Memory B cell (primary cell): ENCODE results near the gene ARRB1.

Experiments
- ATAC-seq: fragments of 150-1000 bp; cut with Tn5 transposase; 2 replicates; pipeline ENCODE4 v1.10.0; 2021; ENCODE audit warnings: low read depth, mild to moderate bottlenecking, moderate library complexity
- DNase-seq, 2 donors: peaks; one replicate each; pipeline ENCODE4 v3.0.0; 2022; ENCODE audit warnings: low spot score in 2 of 2
- H3K27ac Mint-ChIP-seq: one replicate; pipeline ENCODE4 v1.8.0; 2022; ENCODE audit warnings: mild to moderate bottlenecking, moderate library complexity, mixed read lengths
- H3K27me3 Mint-ChIP-seq: one replicate; pipeline ENCODE4 v1.8.0; 2022; ENCODE audit warnings: mixed read lengths
- H3K36me3 Mint-ChIP-seq: one replicate; pipeline ENCODE4 v1.8.0; 2022; ENCODE audit warnings: mild to moderate bottlenecking, mixed read lengths
- H3K4me1 Mint-ChIP-seq: one replicate; pipeline ENCODE4 v1.8.0; 2022; ENCODE audit warnings: mixed read lengths
- H3K4me3 Mint-ChIP-seq: one replicate; pipeline ENCODE4 v1.8.0; 2022; ENCODE audit warnings: mild to moderate bottlenecking, moderate library complexity, mixed read lengths
- H3K9me3 Mint-ChIP-seq: one replicate; pipeline ENCODE4 v1.8.0; 2022; ENCODE audit warnings: mixed read lengths

Gene ARRB1

DNA sequence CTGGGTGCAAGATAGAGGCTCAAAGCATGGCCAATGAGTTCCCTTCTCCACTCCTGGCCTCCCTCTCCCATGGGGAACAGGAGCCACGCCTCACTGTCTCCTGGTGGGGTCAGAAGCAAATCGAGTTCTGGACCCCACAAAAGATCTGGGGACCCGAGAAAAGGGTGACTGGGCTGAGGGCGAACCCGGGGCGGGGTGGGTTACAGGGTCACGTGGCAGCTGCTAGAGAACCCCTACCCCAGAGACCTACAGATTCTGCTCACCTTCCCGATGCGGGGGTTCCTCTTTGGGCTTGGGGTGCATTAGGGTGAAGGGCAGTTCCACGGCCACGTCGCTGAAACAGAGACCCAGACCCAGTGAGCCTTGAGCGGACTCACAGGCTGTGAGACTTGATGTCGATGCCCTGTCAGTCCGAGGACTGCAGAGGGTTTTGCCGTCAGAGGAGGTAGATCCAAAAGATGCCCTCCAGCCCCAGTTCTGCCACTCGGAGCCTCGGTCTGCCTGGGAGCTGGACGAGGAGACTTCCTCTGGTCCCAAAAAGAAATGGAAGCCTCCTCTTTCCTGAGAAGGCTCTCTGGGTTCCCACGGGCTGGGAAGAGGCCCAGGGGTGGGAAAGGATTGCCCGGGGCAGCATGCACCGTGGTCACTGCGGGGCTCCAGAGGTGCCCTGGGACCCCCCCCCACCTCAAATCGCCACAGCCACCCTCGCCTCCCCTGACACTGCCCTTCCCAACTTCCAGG lies 82.7 kb downstream of the ARRB1 start:
- ATAC-seq (no peak), DNase-seq (no peak)
- Mint-ChIP-seq H3K27me3 (no peaks in the 10 kb centered on the region), H3K9me3 (no peaks in the 10 kb centered on the region), H3K36me3 (no peaks in the 10 kb centered on the region), H3K27ac (no peak overlapping the region), H3K4me1 (peaks cover 28% of the 10 kb centered on the region), H3K4me3 (no peak overlapping the region)

DNA sequence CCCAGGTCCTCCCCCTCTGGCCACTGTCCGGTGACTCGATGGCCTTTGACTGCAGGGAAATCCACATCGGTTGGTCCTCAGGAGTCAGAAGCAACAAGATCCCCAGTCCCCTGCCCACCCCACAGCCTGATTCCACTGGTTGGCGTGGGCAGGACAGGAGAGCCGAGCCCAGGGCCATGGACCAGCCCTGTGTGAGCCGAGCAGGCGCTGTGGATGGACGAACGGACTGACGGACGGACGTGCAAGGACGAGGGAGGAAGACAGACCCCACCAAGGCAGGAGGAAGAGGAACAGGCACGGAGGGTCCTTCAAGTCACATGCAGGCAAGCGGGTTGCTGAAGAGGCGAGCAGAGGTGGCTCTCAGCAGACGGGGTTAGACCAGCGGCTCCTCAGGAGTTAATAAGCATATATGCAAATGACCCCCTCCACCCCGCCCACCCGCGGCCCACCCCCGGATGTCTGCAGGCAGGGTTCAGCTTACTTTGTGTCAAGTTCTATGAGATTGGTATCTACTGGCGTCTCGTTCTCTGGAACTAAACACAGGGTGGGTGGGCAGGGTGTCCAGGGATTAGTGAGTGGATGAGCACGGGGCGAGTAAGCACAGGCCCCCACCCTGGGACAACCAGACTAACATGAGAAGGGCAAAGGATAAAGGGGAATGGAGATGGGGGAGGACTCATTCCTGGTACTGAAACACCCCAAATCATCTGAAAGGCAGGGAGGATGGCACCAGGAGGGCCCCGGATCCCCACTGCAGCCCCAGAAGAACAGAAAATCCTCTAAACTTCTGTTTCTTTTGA lies 84.1 kb downstream of the ARRB1 start:
- Mint-ChIP-seq H3K4me3 (no peak overlapping the region), H3K4me1 (peaks cover 33% of the 10 kb centered on the region), H3K27me3 (no peaks in the 10 kb centered on the region), H3K36me3 (no peaks in the 10 kb centered on the region), H3K9me3 (no peaks in the 10 kb centered on the region), H3K27ac (no peak overlapping the region)
- ATAC-seq (no peak), DNase-seq (no peak)

DNA sequence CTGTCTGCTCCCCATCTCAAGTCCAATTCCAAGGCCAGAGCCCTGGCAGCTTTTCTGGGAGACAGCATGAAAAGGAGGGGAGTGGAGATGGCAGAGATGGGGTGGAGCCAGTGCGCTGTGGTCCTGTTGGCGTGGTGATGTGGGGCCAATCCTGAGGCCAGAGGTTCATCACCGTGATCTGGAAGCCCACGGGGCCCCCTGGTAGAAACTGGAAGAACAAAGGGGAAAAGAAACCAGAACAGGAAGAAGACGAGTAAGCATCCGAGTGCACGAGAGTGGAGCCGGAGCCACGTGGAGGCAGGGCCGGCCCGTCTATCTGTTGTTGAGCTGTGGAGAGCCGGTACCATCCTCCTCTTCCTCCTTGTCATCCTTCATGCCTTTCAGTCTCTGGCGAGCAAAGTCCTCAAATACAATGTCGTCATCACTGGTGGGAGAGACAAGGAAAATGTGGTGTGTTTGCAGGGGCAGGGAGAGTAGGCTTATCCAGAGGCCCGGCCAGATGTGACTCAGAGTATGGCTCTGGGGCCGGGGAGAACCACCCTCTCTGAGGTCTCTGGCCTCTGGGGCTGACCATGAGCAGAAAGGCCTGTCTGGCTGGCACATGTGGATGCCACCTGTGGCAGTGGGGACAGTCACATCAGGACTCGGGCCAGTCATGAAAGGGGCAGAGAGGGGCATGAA lies 85.5 kb downstream of the ARRB1 start:
- ATAC-seq (peak; percentile 63), DNase-seq (no peak)
- peaks cover 35% of the 10 kb centered on the region for H3K4me1 Mint-ChIP-seq
- no peaks in the 10 kb centered on the region for H3K9me3 Mint-ChIP-seq
- H3K27ac Mint-ChIP-seq = no peak overlapping the region
- no peak overlapping the region for H3K4me3 Mint-ChIP-seq
- no peaks in the 10 kb centered on the region for H3K27me3 Mint-ChIP-seq
- no peaks in the 10 kb centered on the region for H3K36me3 Mint-ChIP-seq

DNA sequence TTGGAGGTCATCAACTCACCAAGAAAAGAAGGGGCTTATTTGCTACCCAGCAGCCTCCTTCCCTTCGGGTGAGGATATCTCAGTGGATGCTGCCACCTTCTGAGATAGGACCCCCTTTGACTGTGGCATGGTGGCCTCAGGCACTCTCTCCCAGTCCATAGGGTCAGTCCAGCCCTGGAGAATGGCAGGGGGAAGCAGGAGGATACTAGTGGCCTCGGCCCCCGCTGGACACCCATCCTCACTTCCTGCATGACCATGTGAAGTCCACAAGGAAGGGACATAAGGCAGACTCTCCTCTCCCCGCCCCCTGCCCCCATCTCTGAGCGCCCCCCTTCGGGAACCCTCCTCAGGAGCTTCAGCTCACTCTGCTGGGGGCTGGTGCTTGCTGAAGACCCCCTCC lies 86.5 kb downstream of the ARRB1 start:
- Mint-ChIP-seq H3K4me3 (no peak overlapping the region), H3K27me3 (no peaks in the 10 kb centered on the region), H3K9me3 (no peaks in the 10 kb centered on the region), H3K27ac (peak overlapping the region; percentile 11), H3K36me3 (no peaks in the 10 kb centered on the region), H3K4me1 (peaks cover 37% of the 10 kb centered on the region)
- ATAC-seq (no peak), DNase-seq (no peak)

DNA sequence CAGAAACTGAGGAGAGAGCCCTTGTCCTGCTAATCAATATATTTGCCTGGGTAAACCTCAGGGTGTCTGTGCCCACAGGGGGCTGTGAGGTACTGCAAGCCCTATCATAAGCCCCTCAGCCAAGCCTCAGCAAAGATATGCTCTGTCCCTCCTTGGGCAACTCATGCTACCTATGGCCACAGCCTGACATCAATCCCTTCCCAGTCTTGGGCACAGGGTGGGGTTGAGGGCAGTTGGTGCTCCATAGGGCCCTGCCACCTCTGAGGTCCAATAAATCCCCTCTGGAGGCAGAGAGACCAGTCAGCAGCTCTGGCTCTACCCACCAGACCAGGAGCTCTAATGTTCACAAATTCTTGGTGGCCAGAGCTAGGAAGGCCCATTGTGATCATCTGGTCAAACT lies 87.1 kb downstream of the ARRB1 start:
- Mint-ChIP-seq H3K27ac (peak overlapping the region; percentile 11), H3K27me3 (no peaks in the 10 kb centered on the region), H3K36me3 (no peaks in the 10 kb centered on the region), H3K4me3 (no peak overlapping the region), H3K9me3 (no peaks in the 10 kb centered on the region), H3K4me1 (peaks cover 37% of the 10 kb centered on the region)
- DNase-seq = no peak
- ATAC-seq = no peak

DNA sequence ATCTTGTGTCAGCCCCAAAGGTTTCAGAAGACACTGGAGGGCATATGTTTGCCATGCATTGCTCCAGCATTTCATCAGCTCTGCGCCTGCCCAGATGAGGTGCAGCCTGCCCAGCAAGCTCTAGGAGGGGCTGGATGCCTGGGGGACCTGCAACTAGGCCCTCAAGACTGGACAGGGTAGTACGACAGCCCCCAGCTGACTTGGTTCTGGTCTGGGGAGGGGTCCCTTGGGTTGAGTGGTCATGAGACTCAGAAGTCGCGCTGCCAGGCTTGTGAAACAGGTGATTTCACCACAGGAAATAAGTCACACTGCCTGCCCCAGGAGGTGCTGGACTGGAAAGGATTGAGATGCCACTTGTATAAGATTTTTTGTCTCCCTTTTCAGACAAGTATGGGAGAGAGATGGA lies 87.5 kb downstream of the ARRB1 start:
- H3K9me3 Mint-ChIP-seq = no peaks in the 10 kb centered on the region
- no peak for DNase-seq
- H3K27ac Mint-ChIP-seq = peak overlapping the region; percentile 11
- H3K4me1 Mint-ChIP-seq = peaks cover 37% of the 10 kb centered on the region
- H3K27me3 Mint-ChIP-seq = no peaks in the 10 kb centered on the region
- H3K4me3 Mint-ChIP-seq = no peak overlapping the region
- peak; percentile 58 for ATAC-seq
- H3K36me3 Mint-ChIP-seq = no peaks in the 10 kb centered on the region

DNA sequence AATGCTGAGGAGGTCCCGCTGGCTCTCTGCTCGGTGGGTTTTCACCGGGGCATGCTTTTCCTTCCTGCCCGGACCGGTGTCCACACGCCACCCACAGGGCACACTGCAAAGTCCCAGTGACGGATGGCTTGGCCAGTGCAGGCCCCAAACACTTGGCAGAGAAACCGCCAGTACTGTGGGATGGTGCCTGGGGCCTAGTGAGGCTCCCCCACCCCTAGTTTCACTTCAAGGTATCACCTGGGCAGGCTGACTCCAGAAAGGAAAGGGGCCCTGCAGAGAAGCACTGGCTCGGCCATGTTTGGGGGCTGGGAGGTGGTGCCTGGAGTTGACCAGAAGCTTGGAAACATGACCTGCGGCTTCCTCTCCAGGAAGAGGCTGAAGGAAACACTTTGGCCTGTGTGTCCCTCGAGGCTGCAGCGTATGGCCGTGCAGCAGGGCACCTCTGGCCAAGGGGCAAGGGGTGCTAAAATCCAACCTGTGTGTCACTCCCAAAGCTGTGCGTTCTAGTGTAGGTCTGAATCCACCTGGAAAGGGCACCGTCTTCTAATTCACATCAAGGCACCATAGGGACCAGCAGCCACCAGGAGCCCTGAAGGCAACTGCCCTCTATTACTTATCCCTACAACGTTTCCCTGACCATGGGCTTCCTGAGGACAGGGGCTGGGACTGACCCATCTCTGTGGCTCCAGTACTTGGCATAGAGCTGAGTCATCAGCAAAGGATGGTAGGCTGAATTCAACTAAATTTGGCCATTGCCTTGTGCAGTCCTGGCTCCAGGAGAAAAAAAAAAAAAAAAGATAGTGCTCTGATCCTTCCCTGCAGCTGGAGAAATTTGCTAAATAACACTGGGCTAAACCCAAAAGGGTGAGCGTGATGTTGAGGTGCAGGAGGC lies 88.3 kb downstream of the ARRB1 start:
- Mint-ChIP-seq H3K27me3 (no peaks in the 10 kb centered on the region), H3K4me1 (peaks cover 37% of the 10 kb centered on the region), H3K27ac (peak overlapping the region; percentile 11), H3K9me3 (no peaks in the 10 kb centered on the region), H3K4me3 (no peak overlapping the region), H3K36me3 (no peaks in the 10 kb centered on the region)
- DNase-seq (no peak), ATAC-seq (no peak)

DNA sequence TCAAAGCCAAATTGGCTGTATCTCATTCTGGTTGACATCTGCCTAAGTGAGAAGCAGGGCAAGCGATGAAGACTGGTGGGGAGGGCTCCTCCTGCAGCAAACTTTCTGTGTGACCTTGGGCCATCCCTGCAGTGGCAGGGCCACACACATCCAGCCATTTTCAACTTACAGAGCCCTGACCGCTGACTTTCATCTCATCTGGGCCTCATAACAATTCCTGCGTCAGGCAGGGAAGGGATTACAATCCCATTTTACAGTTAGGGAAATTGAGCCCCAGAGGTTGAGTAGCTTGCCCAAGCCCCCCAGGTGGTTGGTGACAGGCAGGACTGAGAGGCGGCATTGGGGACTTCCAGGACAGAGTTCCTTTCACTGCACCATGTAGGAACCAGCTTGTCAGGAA lies 89.0 kb downstream of the ARRB1 start:
- Mint-ChIP-seq H3K9me3 (no peaks in the 10 kb centered on the region), H3K36me3 (no peaks in the 10 kb centered on the region), H3K27me3 (peaks cover 4% of the 10 kb centered on the region), H3K27ac (no peak overlapping the region), H3K4me1 (peaks cover 37% of the 10 kb centered on the region), H3K4me3 (no peak overlapping the region)
- ATAC-seq = no peak
- no peak for DNase-seq

DNA sequence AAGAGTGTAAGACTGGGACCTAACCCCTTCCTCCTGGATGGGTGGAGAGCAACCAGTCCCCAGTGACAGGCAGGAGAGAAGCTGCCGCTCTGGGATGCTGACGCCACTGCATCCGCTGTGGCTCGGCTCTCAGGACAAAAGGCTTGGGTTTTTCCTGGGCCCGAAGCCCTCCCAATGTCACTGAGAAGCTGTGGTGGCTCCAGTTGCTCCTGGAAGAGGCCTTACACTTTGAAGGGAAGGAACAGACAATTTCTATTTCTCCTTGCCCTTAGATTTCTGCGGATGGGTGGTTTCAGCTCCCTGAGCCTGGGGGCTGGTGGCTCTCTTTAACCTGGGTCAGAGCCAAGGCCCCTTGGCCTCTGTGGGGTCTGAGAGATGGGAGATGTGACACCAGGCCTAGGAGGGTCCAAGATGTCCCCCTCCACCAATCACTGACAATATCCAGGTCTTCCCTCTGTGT lies 89.5 kb downstream of the ARRB1 start:
- DNase-seq (no peak), ATAC-seq (no peak)
- peak overlapping the region; percentile 19 for H3K27ac Mint-ChIP-seq
- H3K36me3 Mint-ChIP-seq = no peaks in the 10 kb centered on the region
- peaks cover 4% of the 10 kb centered on the region for H3K27me3 Mint-ChIP-seq
- H3K4me3 Mint-ChIP-seq = no peak overlapping the region
- peaks cover 35% of the 10 kb centered on the region for H3K4me1 Mint-ChIP-seq
- H3K9me3 Mint-ChIP-seq = no peaks in the 10 kb centered on the region

DNA sequence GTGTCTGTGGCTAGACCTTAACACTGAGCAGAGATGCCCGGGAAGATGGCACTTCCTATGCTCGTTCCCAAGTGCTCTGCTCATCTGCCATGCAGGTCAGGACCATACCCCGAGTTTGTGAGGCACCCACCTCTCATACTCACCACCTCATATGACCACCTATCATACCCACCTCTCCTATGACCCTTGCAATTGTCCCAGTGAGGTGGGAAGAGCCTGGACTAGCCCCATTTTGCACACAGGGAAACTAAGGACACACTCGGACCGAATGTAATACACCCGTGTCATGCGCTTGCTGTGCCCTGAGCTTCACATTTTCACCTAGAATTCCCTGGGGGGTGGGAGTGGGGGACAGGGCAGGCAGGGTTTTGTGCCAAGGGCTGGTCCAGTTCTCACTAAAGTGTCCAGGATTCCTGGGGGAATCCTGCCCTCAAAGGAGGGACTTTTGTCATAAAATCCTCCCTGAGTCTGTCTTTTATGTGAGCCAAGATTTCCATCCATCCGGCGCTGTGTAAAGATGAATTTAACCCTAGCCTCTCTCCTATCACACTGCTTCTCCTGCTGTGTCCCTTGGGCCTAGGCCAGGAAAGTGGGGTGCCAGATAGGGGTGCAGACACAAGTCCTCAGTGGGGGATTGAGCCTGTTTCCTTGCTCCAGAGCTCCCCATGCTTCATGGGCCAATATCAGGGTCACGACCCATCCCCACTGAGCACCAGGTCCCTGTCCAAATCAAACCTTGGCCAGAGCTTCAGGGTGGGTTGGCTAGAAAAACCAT lies 90.9 kb downstream of the ARRB1 start:
- DNase-seq = no peak
- H3K27me3 Mint-ChIP-seq = peaks cover 5% of the 10 kb centered on the region
- ATAC-seq = no peak
- no peaks in the 10 kb centered on the region for H3K36me3 Mint-ChIP-seq
- no peak overlapping the region for H3K27ac Mint-ChIP-seq
- H3K4me1 Mint-ChIP-seq = peaks cover 28% of the 10 kb centered on the region
- no peak overlapping the region for H3K4me3 Mint-ChIP-seq
- no peaks in the 10 kb centered on the region for H3K9me3 Mint-ChIP-seq

DNA sequence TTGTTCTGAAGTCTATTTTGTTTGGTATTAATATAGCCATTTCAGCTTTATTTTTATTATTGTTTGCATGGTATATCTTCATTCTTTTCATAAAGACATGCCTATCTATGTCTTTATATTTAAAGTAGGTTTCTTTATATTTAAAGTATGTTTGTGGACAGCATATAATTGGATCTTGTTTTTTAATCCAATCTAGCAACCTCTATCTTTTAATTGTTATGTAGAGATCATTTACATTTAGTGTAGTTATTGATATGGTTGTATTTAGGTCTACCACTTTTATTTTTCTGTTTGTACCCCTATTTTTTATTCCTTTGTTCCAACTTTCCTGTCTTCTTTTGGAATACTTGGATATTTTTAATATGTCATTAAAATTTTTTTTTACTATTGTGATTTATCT lies 97.1 kb downstream of the ARRB1 start:
- H3K27me3 Mint-ChIP-seq = peaks cover 13% of the 10 kb centered on the region
- H3K4me3 Mint-ChIP-seq = no peak overlapping the region
- peaks cover 3% of the 10 kb centered on the region for H3K36me3 Mint-ChIP-seq
- H3K27ac Mint-ChIP-seq = no peak overlapping the region
- peaks cover 2% of the 10 kb centered on the region for H3K9me3 Mint-ChIP-seq
- no peak for DNase-seq
- no peaks in the 10 kb centered on the region for H3K4me1 Mint-ChIP-seq
- no peak for ATAC-seq

DNA sequence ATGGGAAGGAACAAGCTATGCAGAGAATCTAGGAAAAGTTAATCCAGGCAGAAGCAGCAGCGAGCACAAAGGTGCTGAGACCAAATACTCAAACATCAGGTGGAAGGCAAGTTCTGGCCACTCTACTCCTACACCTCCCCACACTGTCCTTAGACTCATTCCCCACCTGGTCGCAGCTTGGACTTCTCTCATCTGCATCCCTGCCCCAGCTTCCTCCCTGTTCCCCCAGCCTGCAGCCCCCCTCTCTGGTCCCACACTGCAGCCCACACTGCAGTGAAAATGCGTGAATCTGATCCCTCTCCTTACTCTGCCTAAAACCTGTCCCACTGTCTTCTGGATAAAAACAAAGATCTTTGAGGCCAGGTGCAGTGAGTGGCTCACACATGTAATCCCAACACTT lies 101.8 kb downstream of the ARRB1 start:
- no peak for DNase-seq
- ATAC-seq = no peak
- no peak overlapping the region for H3K4me3 Mint-ChIP-seq
- H3K27me3 Mint-ChIP-seq = peaks cover 13% of the 10 kb centered on the region
- peaks cover 3% of the 10 kb centered on the region for H3K36me3 Mint-ChIP-seq
- peaks cover 3% of the 10 kb centered on the region for H3K4me1 Mint-ChIP-seq
- H3K27ac Mint-ChIP-seq = no peak overlapping the region
- H3K9me3 Mint-ChIP-seq = peaks cover 2% of the 10 kb centered on the region

DNA sequence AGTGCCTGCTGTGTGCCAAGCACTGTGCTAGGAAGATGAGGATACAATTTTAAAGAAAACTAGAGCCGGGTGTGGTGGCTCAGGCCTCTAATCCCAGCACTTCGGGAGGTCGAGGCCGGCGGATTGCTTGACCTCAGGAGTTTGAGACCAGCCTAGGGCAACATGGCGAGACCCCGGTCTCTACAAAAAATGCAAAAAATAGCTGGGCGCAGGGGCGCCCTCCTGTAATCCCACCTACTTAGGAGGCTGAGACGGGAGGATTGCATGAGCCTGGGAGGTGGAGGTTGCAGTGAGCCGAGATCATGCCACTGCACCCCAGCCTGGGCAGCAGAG lies 102.6 kb downstream of the ARRB1 start:
- H3K4me3 Mint-ChIP-seq = no peak overlapping the region
- ATAC-seq = no peak
- H3K4me1 Mint-ChIP-seq = peaks cover 3% of the 10 kb centered on the region
- peaks cover 2% of the 10 kb centered on the region for H3K9me3 Mint-ChIP-seq
- H3K27ac Mint-ChIP-seq = no peak overlapping the region
- peaks cover 11% of the 10 kb centered on the region for H3K27me3 Mint-ChIP-seq
- H3K36me3 Mint-ChIP-seq = peaks cover 3% of the 10 kb centered on the region
- DNase-seq = no peak
